Measurements from ENCODE around the gene ARMH3. TPM values are rescaled to one million over a fixed set of nuclear protein-coding genes. Genes with fewer than 3 reads are reported as not detected.

Gene ARMH3
- total and polyA plus RNA-seq, 10 donors: 11.6 to 37.4 (median 21.6) TPM

- intact Hi-C loops (cut with DNase I; ENCODE audit: low total_unique reads): no loop called here
- no peak for DNase-seq
- Histone ChIP-seq H3K36me3 (peaks cover 0 to 35% (median 0%) of the 10 kb centered on the region in 6 donors), H3K9me3 (no peaks in the 10 kb centered on the region), H3K27me3 (replicated peaks in 1 of 7) (no peaks in the 10 kb centered on the region), H3K27ac (no peak overlapping the region), H3K4me3 (no peak overlapping the region), H3K4me1 (no peaks in the 10 kb centered on the region)
- WGBS, 5 donors: 91 to 97% (median 91%) methylated on average over 7 of the region's 7 CpGs
- TF ChIP-seq POLR2AphosphoS5 (IDR thresholded peaks at IDR 0.05) (no peak), CTCF (IDR thresholded peaks at IDR 0.05 in 8 of 11, conservative IDR thresholded peaks at IDR 0.05 in 3 of 11) (no peak), POLR2A (IDR thresholded peaks at IDR 0.05) (no peak)
Observed at GRCh38 chr10:102096449-102096848, 40.5 kb upstream of the ARMH3 start.

GRCh38 chr10:102090772-102091171, 34.8 kb upstream of the ARMH3 start:
- Histone ChIP-seq H3K4me3 (no peak overlapping the region), H3K4me1 (no peaks in the 10 kb centered on the region), H3K9me3 (no peaks in the 10 kb centered on the region), H3K36me3 (no peaks in the 10 kb centered on the region), H3K27me3 (replicated peaks in 1 of 7) (no peaks in the 10 kb centered on the region), H3K27ac (no peak overlapping the region)
- WGBS, 5 donors: 58 to 82% (median 69%) methylated on average over 2 of the region's 2 CpGs
- TF ChIP-seq POLR2AphosphoS5 (IDR thresholded peaks at IDR 0.05) (no peak), CTCF (IDR thresholded peaks at IDR 0.05 in 8 of 11, conservative IDR thresholded peaks at IDR 0.05 in 3 of 11) (no peak), POLR2A (IDR thresholded peaks at IDR 0.05) (no peak)
- DNase-seq: no peak
- intact Hi-C loops (cut with DNase I; ENCODE audit: low total_unique reads): no loop called here

GRCh38 chr10:102086196-102086595, 30.2 kb upstream of the ARMH3 start:
- 86 to 97% (median 95%) methylated on average over 8 of the region's 8 CpGs for WGBS, 5 donors
- intact Hi-C loops (cut with DNase I; ENCODE audit: low total_unique reads): no loop called here
- TF ChIP-seq POLR2AphosphoS5 (IDR thresholded peaks at IDR 0.05) (no peak), POLR2A (IDR thresholded peaks at IDR 0.05) (no peak), CTCF (IDR thresholded peaks at IDR 0.05 in 8 of 11, conservative IDR thresholded peaks at IDR 0.05 in 3 of 11) (no peak)
- no peak overlapping the region for H3K27ac ChIP-seq
- H3K36me3 ChIP-seq: no peaks in the 10 kb centered on the region
- no peaks in the 10 kb centered on the region for H3K27me3 ChIP-seq (replicated peaks in 1 of 7)
- DNase-seq: no peak
- no peaks in the 10 kb centered on the region for H3K9me3 ChIP-seq
- H3K4me3 ChIP-seq: no peak overlapping the region
- no peaks in the 10 kb centered on the region for H3K4me1 ChIP-seq

- no peaks in the 10 kb centered on the region for H3K4me1 ChIP-seq
- intact Hi-C loops (cut with DNase I; ENCODE audit: low total_unique reads): no loop called here
- H3K4me3 ChIP-seq: no peak overlapping the region
- no peak for DNase-seq
- no peak overlapping the region for H3K27ac ChIP-seq
- no peaks in the 10 kb centered on the region for H3K9me3 ChIP-seq
- 72 to 92% (median 85%) methylated on average over 3 of the region's 3 CpGs for WGBS, 5 donors
- no peaks in the 10 kb centered on the region for H3K27me3 ChIP-seq (replicated peaks in 1 of 7)
- TF ChIP-seq CTCF (IDR thresholded peaks at IDR 0.05 in 8 of 11, conservative IDR thresholded peaks at IDR 0.05 in 3 of 11) (no peak), POLR2A (IDR thresholded peaks at IDR 0.05) (no peak), POLR2AphosphoS5 (IDR thresholded peaks at IDR 0.05) (no peak)
- peaks cover 0 to 3% (median 0%) of the 10 kb centered on the region in 6 donors for H3K36me3 ChIP-seq
Observed at GRCh38 chr10:102085336-102085735, 29.4 kb upstream of the ARMH3 start.
